GM23248 (cell line): ENCODE results near the gene CCNH. TPM values are rescaled to one million over a fixed set of nuclear protein-coding genes. Genes with fewer than 3 reads are reported as not detected.
A peak's percentile ranks its signal among the peaks of the same experiment; 100 is the strongest.

Experiments used
- DNase-seq: peaks from one replicate; pipeline ENCODE4 v3.0.0-alpha.2; 2015
- H2AFZ ChIP-seq: fragments of 200-600 bp; sonication (generic); 2 replicates; pipeline ENCODE4 v1.6.1; 2016; ENCODE audit warnings: antibody characterized with exemption
- H3F3A ChIP-seq: fragments of 200-600 bp; sonication (generic); 2 replicates; pipeline ENCODE4 v1.6.1; 2016; ENCODE audit warnings: mild to moderate bottlenecking, antibody characterized with exemption, mixed run types; ENCODE audit not compliant: insufficient read depth
- H3K27ac ChIP-seq: fragments of 200-600 bp; sonication (generic); 2 replicates; pipeline ENCODE4 v1.5.1; 2016; ENCODE audit warnings: mild to moderate bottlenecking
- H3K27me3 ChIP-seq: fragments of 200-600 bp; sonication (generic); replicated peaks from 2 replicates; pipeline ENCODE4 v1.6.1; 2016; ENCODE audit warnings: mild to moderate bottlenecking; ENCODE audit not compliant: insufficient read depth
- H3K36me3 ChIP-seq: fragments of 200-600 bp; sonication (generic); 2 replicates; pipeline ENCODE4 v1.6.1; 2016; ENCODE audit warnings: low read depth, mild to moderate bottlenecking
- H3K4me1 ChIP-seq: fragments of 200-600 bp; sonication (generic); 2 replicates; pipeline ENCODE4 v1.6.1; 2016; ENCODE audit warnings: mild to moderate bottlenecking; ENCODE audit not compliant: insufficient read depth
- H3K4me2 ChIP-seq: fragments of 200-600 bp; sonication (generic); one replicate; pipeline ENCODE4 v1.6.1; 2016; ENCODE audit warnings: mild to moderate bottlenecking; ENCODE audit not compliant: unreplicated experiment
- H3K4me3 ChIP-seq: fragments of 200-600 bp; sonication (generic); 2 replicates; pipeline ENCODE4 v1.5.1; 2016; ENCODE audit warnings: mild to moderate bottlenecking
- H3K79me2 ChIP-seq: fragments of 200-600 bp; sonication (generic); 2 replicates; pipeline ENCODE4 v1.6.1; 2016; ENCODE audit warnings: mild to moderate bottlenecking; ENCODE audit not compliant: insufficient read depth
- H3K9ac ChIP-seq: fragments of 200-600 bp; sonication (generic); 2 replicates; pipeline ENCODE4 v1.6.1; 2016; ENCODE audit warnings: mild to moderate bottlenecking
- H3K9me2 ChIP-seq: fragments of 200-600 bp; sonication (generic); 2 replicates; pipeline ENCODE4 v1.6.1; 2016; ENCODE audit warnings: mixed run types, mild to moderate bottlenecking, moderate library complexity; ENCODE audit not compliant: insufficient read depth
- H3K9me3 ChIP-seq: fragments of 200-600 bp; sonication (generic); one replicate; pipeline ENCODE4 v1.6.1; 2017; ENCODE audit warnings: low read depth
- H4K20me1 ChIP-seq: fragments of 200-600 bp; sonication (generic); 2 replicates; pipeline ENCODE4 v1.6.0; 2016; ENCODE audit not compliant: insufficient read depth
- EZH2 ChIP-seq: fragments of 200-600 bp; sonication (generic); IDR thresholded peaks from 2 replicates; pipeline ENCODE4 v1.6.1; 2018; ENCODE audit warnings: antibody characterized with exemption, mild to moderate bottlenecking; ENCODE audit not compliant: insufficient read depth, poor library complexity, severe bottlenecking
- EZH2phosphoT487 ChIP-seq: fragments of 200-600 bp; sonication (generic); IDR thresholded peaks from 2 replicates; pipeline ENCODE4 v1.6.1; 2018; ENCODE audit warnings: antibody characterized with exemption, moderate library complexity, mild to moderate bottlenecking, low read depth; ENCODE audit not compliant: insufficient read depth
- WGBS, 2 experiments: methylation state at CpG; one replicate each; pipeline ENCODE4 v1.1.6; 2015 to 2017; ENCODE audit warnings: low lambda C conversion rate in 2 of 2, low coverage in 1 of 2; ENCODE audit errors: missing lambda C conversion rate in 2 of 2; 5-methylcytosine and 5-hydroxymethylcytosine counted together
- in situ Hi-C: fragments of 300-500 bp; cut with MboI; formaldehyde crosslinking; loops from 2 replicates; pipeline ENCODE4 v1.15.0; 2020
- polyA plus RNA-seq: library from polyadenylated mRNA; unstranded; fragments of >200 nt; fragmentation: Nextera tagmentation; extraction: Ambion mirVana; gene quantifications from 2 replicates; pipeline ENCODE4 v1.2.1, GENCODE V29; 2016
- total RNA-seq: library from RNA; depleted of rRNA; stranded (reverse); fragments of >200 nt; shearing (Covaris generic); gene quantifications from 2 replicates; pipeline ENCODE4 v1.2.3, GENCODE V29; 2014

Gene CCNH
- total and polyA plus RNA-seq, 2 experiments from 2014 or later, result 60.2 to 69.7 TPM

DNA sequence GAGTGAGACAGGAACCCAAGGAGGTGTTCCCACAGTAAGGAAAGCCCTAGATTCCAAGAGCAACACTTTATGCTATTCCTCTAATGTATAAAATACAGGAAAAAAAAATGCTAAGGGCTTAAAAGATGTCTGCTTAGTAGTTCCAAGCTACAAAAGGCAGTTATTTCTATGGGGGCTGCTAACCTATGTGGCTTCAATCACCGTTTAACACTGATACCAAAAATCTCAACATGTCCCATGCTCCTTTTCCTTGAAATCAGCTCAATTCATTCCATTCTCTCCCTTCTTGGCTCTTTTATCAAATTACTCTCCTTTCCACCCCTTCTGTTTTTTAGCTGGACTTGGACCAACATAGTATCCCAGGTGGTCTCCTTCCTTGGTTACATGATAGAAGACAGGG is 20.6 kb downstream of the CCNH start:
- Histone ChIP-seq H3K4me2 (peak overlapping the region; percentile 71), H4K20me1 (no peaks in the 10 kb centered on the region), H3K79me2 (peaks cover 50% of the 10 kb centered on the region), H3K27me3 (no peaks in the 10 kb centered on the region), H3K27ac (peak overlapping the region; percentile 92), H3K9ac (peak overlapping the region; percentile 63; the same call in 1 of the 2 replicates), H3K36me3 (peaks cover 64% of the 10 kb centered on the region), H3K9me2 (no peaks in the 10 kb centered on the region), H2AFZ (no peak overlapping the region), H3K4me1 (peaks cover 58% of the 10 kb centered on the region), H3K4me3 (no peak overlapping the region), H3F3A (peaks cover 87% of the 10 kb centered on the region), H3K9me3 (no peaks in the 10 kb centered on the region)
- in situ Hi-C loops, result no loop called here
- TF ChIP-seq EZH2phosphoT487 (no peak), EZH2 (no peak)
- 94 to 97% methylated on average over 1 of the region's 1 CpG for WGBS, 2 experiments
- no peak for DNase-seq

DNA sequence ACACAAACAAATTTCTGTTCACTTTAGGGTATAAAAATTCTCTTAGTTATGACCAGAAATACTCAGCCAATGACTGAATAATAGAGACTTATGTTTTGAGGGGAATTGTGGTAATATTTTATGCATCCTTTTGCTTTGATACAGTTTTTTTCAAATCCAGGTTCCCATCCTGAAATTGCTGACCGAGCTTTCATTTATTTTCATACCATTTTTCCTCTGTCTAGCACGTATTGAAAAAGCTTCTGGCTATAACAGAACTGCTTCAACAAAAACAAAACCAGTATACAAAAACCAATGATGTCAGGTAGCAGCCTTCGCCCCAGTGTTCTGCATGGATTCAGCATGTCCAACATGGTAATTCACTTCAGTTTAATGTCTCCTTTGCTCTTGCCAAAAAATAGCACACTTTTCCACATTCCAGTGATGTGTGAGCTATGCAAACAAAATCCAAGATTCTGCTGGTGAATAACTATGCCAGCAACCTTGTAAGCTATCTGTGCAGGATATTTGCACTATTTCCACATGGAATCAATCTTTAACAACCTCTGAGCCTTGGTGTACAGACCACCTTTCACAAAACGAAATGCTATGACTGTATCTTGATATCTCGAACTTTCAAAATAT is 22.0 kb downstream of the CCNH start:
- Histone ChIP-seq H2AFZ (no peak overlapping the region), H4K20me1 (no peaks in the 10 kb centered on the region), H3K4me3 (no peak overlapping the region), H3K36me3 (peaks cover 78% of the 10 kb centered on the region), H3K27ac (peak overlapping the region; percentile 13; the same call in 1 of the 2 replicates), H3F3A (peaks cover 94% of the 10 kb centered on the region), H3K79me2 (peaks cover 50% of the 10 kb centered on the region), H3K4me2 (no peak overlapping the region), H3K9ac (no peak overlapping the region), H3K27me3 (no peaks in the 10 kb centered on the region), H3K4me1 (peaks cover 58% of the 10 kb centered on the region), H3K9me2 (no peaks in the 10 kb centered on the region), H3K9me3 (no peaks in the 10 kb centered on the region)
- DNase-seq, result peak; percentile 31
- in situ Hi-C loops, result no loop called here
- 80 to 86% methylated on average over 5 of the region's 5 CpGs for WGBS, 2 experiments
- TF ChIP-seq EZH2phosphoT487, result no peak
- TF ChIP-seq EZH2, result no peak

DNA sequence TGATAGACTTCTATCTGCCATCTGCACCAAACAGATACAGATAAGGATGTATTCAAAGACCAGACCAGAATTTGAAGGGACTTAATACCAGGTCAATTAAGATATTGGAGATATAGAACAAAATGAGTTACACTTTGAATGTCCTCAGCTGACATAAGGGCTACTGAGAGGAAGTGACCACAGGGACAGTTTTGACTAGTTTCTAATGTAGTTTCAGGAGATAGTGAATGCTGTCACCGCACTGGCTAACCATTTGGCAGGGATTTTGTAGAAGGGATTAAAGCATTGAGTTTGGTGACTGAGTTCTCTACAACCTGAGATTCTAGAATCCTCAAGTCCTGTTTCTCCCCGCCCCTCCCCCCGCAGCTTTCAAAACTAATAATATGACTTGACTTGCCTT is 22.7 kb downstream of the CCNH start:
- Histone ChIP-seq H3K27ac (0 out of 2 replicates have a peak overlapping the region, but pooled peaks have one; percentile 13), H3F3A (peaks cover 95% of the 10 kb centered on the region), H3K79me2 (peaks cover 51% of the 10 kb centered on the region), H3K4me2 (no peak overlapping the region), H3K27me3 (no peaks in the 10 kb centered on the region), H3K4me1 (peaks cover 58% of the 10 kb centered on the region), H4K20me1 (no peaks in the 10 kb centered on the region), H3K9me3 (no peaks in the 10 kb centered on the region), H2AFZ (no peak overlapping the region), H3K4me3 (no peak overlapping the region), H3K9me2 (no peaks in the 10 kb centered on the region), H3K36me3 (peaks cover 79% of the 10 kb centered on the region), H3K9ac (no peak overlapping the region)
- in situ Hi-C loops, result no loop called here
- WGBS, 2 experiments, result 98 to 99% methylated on average over 3 of the region's 3 CpGs
- no peak for DNase-seq
- TF ChIP-seq EZH2phosphoT487 (no peak), EZH2 (no peak)

DNA sequence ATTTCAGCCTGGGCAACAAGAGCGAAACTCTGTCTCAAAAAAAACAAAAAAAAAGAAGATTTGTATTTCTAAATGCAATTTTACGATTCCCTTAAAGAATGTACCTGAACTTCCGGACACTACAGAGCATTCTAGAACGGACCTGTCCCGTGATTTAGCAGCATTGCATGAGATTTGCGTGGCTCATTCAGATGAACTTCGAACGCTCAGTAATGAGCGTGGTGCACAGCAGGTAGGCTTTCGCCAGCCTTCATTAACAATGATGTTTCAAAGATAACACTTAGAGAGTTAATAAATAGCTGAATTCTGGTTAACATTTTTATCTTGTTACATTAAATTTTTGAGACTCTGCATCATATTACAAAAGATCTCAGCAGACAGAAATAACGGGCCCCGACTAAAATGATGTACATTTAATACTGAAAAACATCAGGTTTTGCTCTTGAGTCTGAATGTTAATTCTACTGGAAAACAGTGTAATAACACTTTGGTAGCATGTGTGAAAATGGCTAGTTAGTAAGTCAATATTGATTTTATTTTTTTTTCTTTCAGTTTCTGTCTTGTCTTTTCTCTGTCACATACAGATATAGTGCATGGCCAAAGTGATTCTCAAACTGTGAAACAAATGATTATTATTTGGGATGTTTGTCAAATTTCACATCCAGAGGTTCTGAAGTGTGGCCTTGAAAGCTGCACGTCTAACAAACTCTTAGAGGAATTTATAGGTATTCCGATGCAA is 23.3 kb downstream of the CCNH start:
- Histone ChIP-seq H3K27ac (no peak overlapping the region), H3K4me3 (no peak overlapping the region), H4K20me1 (no peaks in the 10 kb centered on the region), H3K27me3 (no peaks in the 10 kb centered on the region), H3K9me3 (no peaks in the 10 kb centered on the region), H3K9me2 (no peaks in the 10 kb centered on the region), H3K79me2 (peaks cover 51% of the 10 kb centered on the region), H2AFZ (no peak overlapping the region), H3F3A (peaks cover 95% of the 10 kb centered on the region), H3K9ac (no peak overlapping the region), H3K4me2 (no peak overlapping the region), H3K36me3 (peaks cover 80% of the 10 kb centered on the region), H3K4me1 (peaks cover 52% of the 10 kb centered on the region)
- WGBS, 2 experiments, result 94 to 95% methylated on average over 14 of the region's 14 CpGs
- no peak for DNase-seq
- TF ChIP-seq EZH2phosphoT487 (no peak), EZH2 (no peak)
- in situ Hi-C loops, result no loop called here
